ENCODE measurements around the gene IQCH. TPM values are rescaled to one million over a fixed set of nuclear protein-coding genes. Genes with fewer than 3 reads are reported as not detected.
A peak's percentile ranks its signal among the peaks of the same experiment; 100 is the strongest.

IQCH gene
- total RNA-seq, 1 donor from 2014 or later = 2.8 TPM

DNA sequence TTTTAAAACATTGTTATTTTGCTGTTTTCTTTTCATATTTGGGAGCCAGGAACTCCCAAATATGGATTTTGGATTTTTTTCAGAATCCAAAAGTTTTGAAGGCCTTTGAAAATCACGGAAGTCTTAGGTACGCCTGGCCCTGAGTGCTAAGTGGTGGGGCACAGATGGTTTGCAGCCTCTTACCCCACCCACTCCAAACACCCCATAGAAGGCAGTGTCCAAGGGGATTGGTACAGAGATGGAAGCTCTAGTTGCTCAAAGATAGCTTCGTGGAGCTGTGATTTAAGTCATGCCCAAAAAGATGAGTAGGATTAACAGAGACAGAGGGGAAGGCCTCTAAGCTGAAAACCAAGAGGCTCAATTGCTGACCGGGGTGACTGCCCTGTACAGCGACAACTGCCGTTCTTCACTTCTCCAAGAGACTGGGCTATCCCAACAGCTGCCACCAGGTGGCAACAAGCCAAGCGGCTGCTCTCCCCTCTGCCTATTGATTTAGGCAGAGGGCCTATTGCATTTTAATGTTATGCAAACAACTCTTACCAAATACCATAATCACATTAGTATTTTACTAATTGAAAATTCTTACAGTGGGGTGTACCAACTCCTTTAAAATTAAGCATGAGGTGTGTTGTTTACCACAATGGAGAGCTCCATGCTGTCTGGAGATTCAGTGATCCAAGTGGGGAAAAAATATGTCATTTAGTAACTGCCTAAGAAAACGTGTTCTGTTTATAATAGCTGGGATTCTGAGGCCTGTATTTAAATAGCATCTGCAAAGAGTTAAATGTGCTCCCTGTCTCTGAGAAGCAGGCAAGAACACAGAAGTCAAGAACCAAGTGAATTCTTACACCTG, 202.3 kb downstream of the IQCH start:
- peaks cover 4% of the 10 kb centered on the region for H3K4me1 Mint-ChIP-seq
- H3K4me3 Mint-ChIP-seq = no peak overlapping the region
- H3K27ac Mint-ChIP-seq (ENCODE audit: unreplicated experiment) = no peak overlapping the region
- TF ChIP-seq, protein P1, sequence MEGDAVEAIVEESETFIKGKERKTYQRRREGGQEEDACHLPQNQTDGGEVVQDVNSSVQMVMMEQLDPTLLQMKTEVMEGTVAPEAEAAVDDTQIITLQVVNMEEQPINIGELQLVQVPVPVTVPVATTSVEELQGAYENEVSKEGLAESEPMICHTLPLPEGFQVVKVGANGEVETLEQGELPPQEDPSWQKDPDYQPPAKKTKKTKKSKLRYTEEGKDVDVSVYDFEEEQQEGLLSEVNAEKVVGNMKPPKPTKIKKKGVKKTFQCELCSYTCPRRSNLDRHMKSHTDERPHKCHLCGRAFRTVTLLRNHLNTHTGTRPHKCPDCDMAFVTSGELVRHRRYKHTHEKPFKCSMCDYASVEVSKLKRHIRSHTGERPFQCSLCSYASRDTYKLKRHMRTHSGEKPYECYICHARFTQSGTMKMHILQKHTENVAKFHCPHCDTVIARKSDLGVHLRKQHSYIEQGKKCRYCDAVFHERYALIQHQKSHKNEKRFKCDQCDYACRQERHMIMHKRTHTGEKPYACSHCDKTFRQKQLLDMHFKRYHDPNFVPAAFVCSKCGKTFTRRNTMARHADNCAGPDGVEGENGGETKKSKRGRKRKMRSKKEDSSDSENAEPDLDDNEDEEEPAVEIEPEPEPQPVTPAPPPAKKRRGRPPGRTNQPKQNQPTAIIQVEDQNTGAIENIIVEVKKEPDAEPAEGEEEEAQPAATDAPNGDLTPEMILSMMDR (conservative IDR thresholded peaks at IDR 0.05) = peak; percentile 96
- H3K9me3 Mint-ChIP-seq = peaks cover 2% of the 10 kb centered on the region
- H3K36me3 Mint-ChIP-seq (ENCODE audit: low read depth) = peaks cover 13% of the 10 kb centered on the region
- peaks cover 3% of the 10 kb centered on the region for H3K27me3 Mint-ChIP-seq (ENCODE audit: low read depth)
- DNase-seq (ENCODE audit: low read depth, low spot score) = peak; percentile 94

DNA sequence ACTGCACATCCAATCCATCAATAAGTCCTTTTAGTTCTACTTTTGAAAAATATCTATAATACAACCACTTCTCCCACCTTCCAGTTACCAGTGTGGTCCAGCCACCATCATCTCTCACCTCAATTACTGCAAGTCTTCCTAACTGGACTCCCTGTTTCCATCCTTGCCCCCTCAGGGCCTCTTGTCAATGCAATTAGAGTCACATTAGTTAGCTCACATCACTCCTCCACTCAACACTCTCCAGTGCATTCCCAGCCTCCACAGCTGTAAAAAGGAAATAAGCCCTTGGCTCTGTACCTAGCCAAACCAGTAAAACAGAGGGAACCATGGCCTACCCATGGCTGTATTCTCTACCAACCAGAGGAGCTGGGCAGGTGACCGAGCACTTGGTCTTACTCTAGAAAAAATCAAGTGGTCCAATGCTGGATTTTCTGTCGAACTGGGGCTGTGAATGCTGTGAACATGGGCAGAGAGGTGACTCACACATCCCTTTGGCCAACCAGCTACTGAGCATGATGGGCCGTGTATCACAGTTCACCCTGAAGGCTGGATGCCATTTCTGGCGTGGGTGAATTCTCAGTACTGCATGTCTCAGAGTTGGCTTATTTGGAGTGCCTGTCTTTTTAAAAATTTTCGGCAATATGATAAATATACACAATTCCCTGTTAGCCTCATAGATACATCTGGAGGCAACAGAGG, 203.9 kb downstream of the IQCH start:
- Mint-ChIP-seq H3K27ac (ENCODE audit: unreplicated experiment) (no peak overlapping the region), H3K4me3 (no peak overlapping the region), H3K9me3 (no peaks in the 10 kb centered on the region), H3K4me1 (peaks cover 7% of the 10 kb centered on the region), H3K36me3 (ENCODE audit: low read depth) (peaks cover 9% of the 10 kb centered on the region), H3K27me3 (ENCODE audit: low read depth) (peaks cover 3% of the 10 kb centered on the region)
- TF ChIP-seq, protein P1 (conservative IDR thresholded peaks at IDR 0.05) = no peak
- DNase-seq (ENCODE audit: low read depth, low spot score) = no peak

DNA sequence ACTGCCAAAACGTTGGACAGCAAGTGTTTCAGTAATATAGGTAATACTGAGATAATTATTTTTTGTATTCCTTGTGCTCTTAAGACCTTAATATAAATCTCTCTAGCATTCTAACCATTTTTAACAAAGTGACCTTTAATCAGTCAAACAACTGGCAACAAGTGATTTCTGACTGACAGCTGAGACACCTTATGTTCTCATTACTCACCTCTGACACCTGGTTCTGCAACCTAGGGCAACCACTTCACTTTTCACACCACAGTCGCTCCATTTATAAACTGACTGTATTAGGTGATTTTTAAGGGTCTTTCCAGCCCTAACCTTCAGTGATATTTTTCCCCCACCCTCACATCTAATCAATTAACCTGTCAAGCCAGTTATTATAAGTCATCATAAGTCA, 205.9 kb downstream of the IQCH start:
- Mint-ChIP-seq H3K4me1 (peaks cover 7% of the 10 kb centered on the region), H3K36me3 (ENCODE audit: low read depth) (no peaks in the 10 kb centered on the region), H3K9me3 (no peaks in the 10 kb centered on the region), H3K27me3 (ENCODE audit: low read depth) (peaks cover 3% of the 10 kb centered on the region), H3K4me3 (no peak overlapping the region), H3K27ac (ENCODE audit: unreplicated experiment) (no peak overlapping the region)
- TF ChIP-seq, protein P1 (conservative IDR thresholded peaks at IDR 0.05) = no peak
- DNase-seq (ENCODE audit: low read depth, low spot score) = no peak

DNA sequence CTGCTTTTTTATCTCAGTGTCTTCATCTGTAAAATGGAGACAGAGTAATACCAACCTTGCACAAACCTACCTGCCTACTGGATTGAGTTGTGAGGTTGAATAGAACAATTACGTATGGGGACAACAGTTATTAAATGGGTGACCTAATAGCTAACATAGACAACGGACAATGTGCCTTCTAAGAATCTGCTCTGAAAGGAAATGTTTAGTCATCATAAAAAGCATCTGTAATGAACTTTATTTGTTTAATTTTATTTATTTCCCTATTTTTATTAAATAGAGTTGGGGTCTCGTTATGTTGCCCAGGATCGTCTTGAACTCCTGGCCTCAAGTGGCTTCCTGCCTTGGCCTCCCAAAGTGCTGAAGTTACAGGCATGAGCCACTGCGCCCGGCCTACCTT, 207.1 kb downstream of the IQCH start:
- no peak overlapping the region for H3K27ac Mint-ChIP-seq (ENCODE audit: unreplicated experiment)
- H3K27me3 Mint-ChIP-seq (ENCODE audit: low read depth) = no peaks in the 10 kb centered on the region
- H3K9me3 Mint-ChIP-seq = no peaks in the 10 kb centered on the region
- TF ChIP-seq, protein P1 (conservative IDR thresholded peaks at IDR 0.05) = no peak
- H3K36me3 Mint-ChIP-seq (ENCODE audit: low read depth) = no peaks in the 10 kb centered on the region
- peaks cover 7% of the 10 kb centered on the region for H3K4me1 Mint-ChIP-seq
- H3K4me3 Mint-ChIP-seq = no peak overlapping the region
- DNase-seq (ENCODE audit: low read depth, low spot score) = no peak

DNA sequence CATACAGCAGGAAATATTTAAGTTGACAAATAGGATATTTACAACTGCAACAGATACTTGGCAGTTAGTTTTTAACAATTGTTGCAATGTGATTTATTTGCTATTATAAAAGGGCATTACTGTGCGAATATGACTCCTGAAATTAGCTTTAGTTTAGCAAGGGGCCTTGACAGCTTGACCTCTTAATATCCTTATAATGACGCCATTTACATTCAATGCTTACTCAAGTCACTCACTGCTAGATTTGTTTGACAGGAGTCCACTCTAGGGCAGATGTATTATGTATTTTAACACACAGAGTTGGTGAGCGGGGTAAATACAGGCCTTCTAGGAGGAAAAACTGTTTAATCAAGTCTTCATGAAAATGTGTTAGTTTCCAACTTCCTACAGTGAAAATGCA, 208.3 kb downstream of the IQCH start:
- Mint-ChIP-seq H3K4me1 (peaks cover 7% of the 10 kb centered on the region), H3K4me3 (no peak overlapping the region), H3K27ac (ENCODE audit: unreplicated experiment) (no peak overlapping the region), H3K36me3 (ENCODE audit: low read depth) (no peaks in the 10 kb centered on the region), H3K9me3 (no peaks in the 10 kb centered on the region), H3K27me3 (ENCODE audit: low read depth) (no peaks in the 10 kb centered on the region)
- TF ChIP-seq, protein P1 (conservative IDR thresholded peaks at IDR 0.05) = no peak
- no peak for DNase-seq (ENCODE audit: low read depth, low spot score)

Data from neural crest cell (in vitro differentiated cells).